ENCODE data around the gene FBXO5. TPM values are rescaled to one million over a fixed set of nuclear protein-coding genes. Genes with fewer than 3 reads are reported as not detected.

Gene FBXO5, protein sequence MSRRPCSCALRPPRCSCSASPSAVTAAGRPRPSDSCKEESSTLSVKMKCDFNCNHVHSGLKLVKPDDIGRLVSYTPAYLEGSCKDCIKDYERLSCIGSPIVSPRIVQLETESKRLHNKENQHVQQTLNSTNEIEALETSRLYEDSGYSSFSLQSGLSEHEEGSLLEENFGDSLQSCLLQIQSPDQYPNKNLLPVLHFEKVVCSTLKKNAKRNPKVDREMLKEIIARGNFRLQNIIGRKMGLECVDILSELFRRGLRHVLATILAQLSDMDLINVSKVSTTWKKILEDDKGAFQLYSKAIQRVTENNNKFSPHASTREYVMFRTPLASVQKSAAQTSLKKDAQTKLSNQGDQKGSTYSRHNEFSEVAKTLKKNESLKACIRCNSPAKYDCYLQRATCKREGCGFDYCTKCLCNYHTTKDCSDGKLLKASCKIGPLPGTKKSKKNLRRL
- total RNA-seq (2021) (40.5 to 47.4 TPM (median 42.3 TPM) in 3 replicates), Bru-seq, nascent RNA (percentile 99 among the genes with signal in this experiment)
- long read RNA-seq, experiment 1, transcript FBXO5-202 (5 exons, 2,221 nt): minor isoform, 29 of 219 reads
- long read RNA-seq, experiment 1, transcript FBXO5-201 (5 exons, 2,037 nt): major isoform, 173 of 219 reads
- long read RNA-seq, experiment 1, partial matches to known transcripts: 11 of 219 reads
- long read RNA-seq, experiment 1, other reads (novel, unspliced or antisense): 5 of 219 reads
- long read RNA-seq, experiment 2, transcript FBXO5-202 (5 exons, 2,221 nt): minor isoform, 6 of 52 reads
- long read RNA-seq, experiment 2, transcript FBXO5-201 (5 exons, 2,037 nt): major isoform, 24 of 52 reads
- long read RNA-seq, experiment 2, partial matches to known transcripts: 13 of 52 reads
- long read RNA-seq, experiment 2, other reads (novel, unspliced or antisense): 8 of 52 reads
- long read RNA-seq, experiment 3, transcript FBXO5-202 (5 exons, 2,221 nt): minor isoform, 31 of 73 reads
- long read RNA-seq, experiment 3, transcript FBXO5-201 (5 exons, 2,037 nt): major isoform, 37 of 73 reads
- long read RNA-seq, experiment 3, partial matches to known transcripts: 1 of 73 reads
- long read RNA-seq, experiment 3, other reads (novel, unspliced or antisense): 4 of 73 reads

DNA sequence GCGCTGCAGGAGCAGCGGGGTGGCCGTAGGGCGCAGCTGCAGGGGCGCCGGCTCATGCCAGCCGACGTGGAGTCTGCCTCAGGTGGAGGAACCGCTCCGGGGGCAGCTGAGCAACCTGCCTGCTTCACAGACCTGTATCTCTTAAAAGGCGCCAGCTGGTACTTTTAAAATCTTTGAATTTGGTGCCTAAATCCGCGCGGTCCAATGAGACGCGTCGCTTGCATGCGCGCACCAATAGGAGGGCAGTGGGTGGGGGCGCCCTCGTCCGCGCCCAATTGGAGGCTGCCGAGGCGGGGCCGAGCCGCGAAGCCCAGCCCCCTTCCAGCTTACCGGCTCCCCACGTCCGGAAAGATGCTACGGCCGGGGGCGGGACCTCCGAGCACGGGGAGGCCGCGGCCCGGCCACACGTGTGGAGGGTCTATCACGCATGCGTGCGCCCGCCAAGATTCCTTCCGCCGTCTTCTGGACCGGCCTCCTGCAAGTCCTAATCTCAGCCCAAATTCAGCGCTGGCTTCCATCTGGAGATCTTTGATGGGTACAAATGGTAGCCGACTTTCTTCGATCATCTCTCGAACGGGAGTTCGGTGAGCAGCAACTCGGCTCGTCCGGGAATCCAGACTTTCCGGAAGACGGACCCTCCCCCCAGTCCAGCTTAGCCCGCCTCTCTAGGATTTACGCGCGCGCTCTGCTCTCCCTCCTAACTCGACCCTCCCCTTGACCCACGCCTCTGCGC, at the start of gene FBXO5:
TSS of gene FBXO5 (minus strand) at position 138 of the 733 bp plus-strand sequence. CDS start at position 56, 82 bp downstream.
- H3K27ac Mint-ChIP-seq: peak within 1 kb of the TSS; percentile 100
- H3K36me3 Mint-ChIP-seq: peaks cover 25% of the 10 kb centered on the region
- peaks cover 40% of the 10 kb centered on the region for H3K4me1 Mint-ChIP-seq
- ChIA-PET POLR2A (interaction anchor here (0.8 to 1.6 kb wide), 5 partner anchors 13 to 197 kb away, joined by 3 to 16 read pairs (median 3); partner anchors contain the start of gene MTRF1L), CTCF (interaction anchor here (0.6 to 1.5 kb wide), 3 partner anchors 28 to 1512 kb away, joined by 3 to 5 read pairs (median 4); no protein-coding TSS in a partner anchor)
- peak within 1 kb of the TSS; percentile 96 for H3K4me3 Mint-ChIP-seq
- no peaks in the 10 kb centered on the region for H3K27me3 Mint-ChIP-seq (ENCODE audit: low read depth)
- no peaks in the 10 kb centered on the region for H3K9me3 Mint-ChIP-seq
- ATAC-seq (peak; percentile 92), DNase-seq (ENCODE audit: low spot score) (peak; percentile 97)
- TF ChIP-seq, protein P1, sequence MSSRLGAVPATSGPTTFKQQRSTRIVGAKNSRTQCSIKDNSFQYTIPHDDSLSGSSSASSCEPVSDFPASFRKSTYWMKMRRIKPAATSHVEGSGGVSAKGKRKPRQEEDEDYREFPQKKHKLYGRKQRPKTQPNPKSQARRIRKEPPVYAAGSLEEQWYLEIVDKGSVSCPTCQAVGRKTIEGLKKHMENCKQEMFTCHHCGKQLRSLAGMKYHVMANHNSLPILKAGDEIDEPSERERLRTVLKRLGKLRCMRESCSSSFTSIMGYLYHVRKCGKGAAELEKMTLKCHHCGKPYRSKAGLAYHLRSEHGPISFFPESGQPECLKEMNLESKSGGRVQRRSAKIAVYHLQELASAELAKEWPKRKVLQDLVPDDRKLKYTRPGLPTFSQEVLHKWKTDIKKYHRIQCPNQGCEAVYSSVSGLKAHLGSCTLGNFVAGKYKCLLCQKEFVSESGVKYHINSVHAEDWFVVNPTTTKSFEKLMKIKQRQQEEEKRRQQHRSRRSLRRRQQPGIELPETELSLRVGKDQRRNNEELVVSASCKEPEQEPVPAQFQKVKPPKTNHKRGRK (CRISPR knock-in tag; IDR thresholded peaks at IDR 0.05; ENCODE audit: borderline replicate concordance): no peak
- TF ChIP-seq SMAD3 (CRISPR knock-in tag; IDR thresholded peaks at IDR 0.05; ENCODE audit: borderline replicate concordance) (0 out of 2 replicates have a peak, but pooled peaks have one; percentile 17), JAZF1 (CRISPR knock-in tag; IDR thresholded peaks at IDR 0.05) (no peak), SMAD4 (CRISPR knock-in tag; IDR thresholded peaks at IDR 0.05) (no peak), ZNF423 (CRISPR knock-in tag; IDR thresholded peaks at IDR 0.05) (no peak), NFYB (CRISPR knock-in tag; conservative IDR thresholded peaks at IDR 0.05; ENCODE audit: low read depth) (peak; percentile 99), SP1 (CRISPR knock-in tag; conservative IDR thresholded peaks at IDR 0.05) (peak; percentile 77), KAT7 (CRISPR knock-in tag; IDR thresholded peaks at IDR 0.05; ENCODE audit: borderline replicate concordance) (peak; percentile 32; the same call in 1 of the 2 replicates), ZNF232 (CRISPR knock-in tag; IDR thresholded peaks at IDR 0.05) (peak; percentile 80; the same call in 1 of the 2 replicates), NR3C1 (CRISPR knock-in tag; conservative IDR thresholded peaks at IDR 0.05; ENCODE audit: low read depth) (no peak), MYBL2 (CRISPR knock-in tag; IDR thresholded peaks at IDR 0.05) (peak; percentile 99), EMX1 (CRISPR knock-in tag; IDR thresholded peaks at IDR 0.05) (peak; percentile 19; the same call in 1 of the 2 replicates), CREM (CRISPR knock-in tag; IDR thresholded peaks at IDR 0.05) (peak; percentile 41; the same call in 1 of the 2 replicates)
- TF ChIP-seq, protein P2, sequence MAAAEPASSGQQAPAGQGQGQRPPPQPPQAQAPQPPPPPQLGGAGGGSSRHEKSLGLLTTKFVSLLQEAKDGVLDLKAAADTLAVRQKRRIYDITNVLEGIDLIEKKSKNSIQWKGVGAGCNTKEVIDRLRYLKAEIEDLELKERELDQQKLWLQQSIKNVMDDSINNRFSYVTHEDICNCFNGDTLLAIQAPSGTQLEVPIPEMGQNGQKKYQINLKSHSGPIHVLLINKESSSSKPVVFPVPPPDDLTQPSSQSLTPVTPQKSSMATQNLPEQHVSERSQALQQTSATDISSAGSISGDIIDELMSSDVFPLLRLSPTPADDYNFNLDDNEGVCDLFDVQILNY (CRISPR knock-in tag; IDR thresholded peaks at IDR 0.05): peak; percentile 83
- TF ChIP-seq, protein P3, sequence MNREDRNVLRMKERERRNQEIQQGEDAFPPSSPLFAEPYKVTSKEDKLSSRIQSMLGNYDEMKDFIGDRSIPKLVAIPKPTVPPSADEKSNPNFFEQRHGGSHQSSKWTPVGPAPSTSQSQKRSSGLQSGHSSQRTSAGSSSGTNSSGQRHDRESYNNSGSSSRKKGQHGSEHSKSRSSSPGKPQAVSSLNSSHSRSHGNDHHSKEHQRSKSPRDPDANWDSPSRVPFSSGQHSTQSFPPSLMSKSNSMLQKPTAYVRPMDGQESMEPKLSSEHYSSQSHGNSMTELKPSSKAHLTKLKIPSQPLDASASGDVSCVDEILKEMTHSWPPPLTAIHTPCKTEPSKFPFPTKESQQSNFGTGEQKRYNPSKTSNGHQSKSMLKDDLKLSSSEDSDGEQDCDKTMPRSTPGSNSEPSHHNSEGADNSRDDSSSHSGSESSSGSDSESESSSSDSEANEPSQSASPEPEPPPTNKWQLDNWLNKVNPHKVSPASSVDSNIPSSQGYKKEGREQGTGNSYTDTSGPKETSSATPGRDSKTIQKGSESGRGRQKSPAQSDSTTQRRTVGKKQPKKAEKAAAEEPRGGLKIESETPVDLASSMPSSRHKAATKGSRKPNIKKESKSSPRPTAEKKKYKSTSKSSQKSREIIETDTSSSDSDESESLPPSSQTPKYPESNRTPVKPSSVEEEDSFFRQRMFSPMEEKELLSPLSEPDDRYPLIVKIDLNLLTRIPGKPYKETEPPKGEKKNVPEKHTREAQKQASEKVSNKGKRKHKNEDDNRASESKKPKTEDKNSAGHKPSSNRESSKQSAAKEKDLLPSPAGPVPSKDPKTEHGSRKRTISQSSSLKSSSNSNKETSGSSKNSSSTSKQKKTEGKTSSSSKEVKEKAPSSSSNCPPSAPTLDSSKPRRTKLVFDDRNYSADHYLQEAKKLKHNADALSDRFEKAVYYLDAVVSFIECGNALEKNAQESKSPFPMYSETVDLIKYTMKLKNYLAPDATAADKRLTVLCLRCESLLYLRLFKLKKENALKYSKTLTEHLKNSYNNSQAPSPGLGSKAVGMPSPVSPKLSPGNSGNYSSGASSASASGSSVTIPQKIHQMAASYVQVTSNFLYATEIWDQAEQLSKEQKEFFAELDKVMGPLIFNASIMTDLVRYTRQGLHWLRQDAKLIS (CRISPR knock-in tag; IDR thresholded peaks at IDR 0.05; ENCODE audit: borderline replicate concordance): peak; percentile 13; the same call in 1 of the 2 replicates
- TF ChIP-seq, protein P4, sequence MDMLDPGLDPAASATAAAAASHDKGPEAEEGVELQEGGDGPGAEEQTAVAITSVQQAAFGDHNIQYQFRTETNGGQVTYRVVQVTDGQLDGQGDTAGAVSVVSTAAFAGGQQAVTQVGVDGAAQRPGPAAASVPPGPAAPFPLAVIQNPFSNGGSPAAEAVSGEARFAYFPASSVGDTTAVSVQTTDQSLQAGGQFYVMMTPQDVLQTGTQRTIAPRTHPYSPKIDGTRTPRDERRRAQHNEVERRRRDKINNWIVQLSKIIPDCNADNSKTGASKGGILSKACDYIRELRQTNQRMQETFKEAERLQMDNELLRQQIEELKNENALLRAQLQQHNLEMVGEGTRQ (CRISPR knock-in tag; IDR thresholded peaks at IDR 0.05): no peak
- TF ChIP-seq, protein P5, sequence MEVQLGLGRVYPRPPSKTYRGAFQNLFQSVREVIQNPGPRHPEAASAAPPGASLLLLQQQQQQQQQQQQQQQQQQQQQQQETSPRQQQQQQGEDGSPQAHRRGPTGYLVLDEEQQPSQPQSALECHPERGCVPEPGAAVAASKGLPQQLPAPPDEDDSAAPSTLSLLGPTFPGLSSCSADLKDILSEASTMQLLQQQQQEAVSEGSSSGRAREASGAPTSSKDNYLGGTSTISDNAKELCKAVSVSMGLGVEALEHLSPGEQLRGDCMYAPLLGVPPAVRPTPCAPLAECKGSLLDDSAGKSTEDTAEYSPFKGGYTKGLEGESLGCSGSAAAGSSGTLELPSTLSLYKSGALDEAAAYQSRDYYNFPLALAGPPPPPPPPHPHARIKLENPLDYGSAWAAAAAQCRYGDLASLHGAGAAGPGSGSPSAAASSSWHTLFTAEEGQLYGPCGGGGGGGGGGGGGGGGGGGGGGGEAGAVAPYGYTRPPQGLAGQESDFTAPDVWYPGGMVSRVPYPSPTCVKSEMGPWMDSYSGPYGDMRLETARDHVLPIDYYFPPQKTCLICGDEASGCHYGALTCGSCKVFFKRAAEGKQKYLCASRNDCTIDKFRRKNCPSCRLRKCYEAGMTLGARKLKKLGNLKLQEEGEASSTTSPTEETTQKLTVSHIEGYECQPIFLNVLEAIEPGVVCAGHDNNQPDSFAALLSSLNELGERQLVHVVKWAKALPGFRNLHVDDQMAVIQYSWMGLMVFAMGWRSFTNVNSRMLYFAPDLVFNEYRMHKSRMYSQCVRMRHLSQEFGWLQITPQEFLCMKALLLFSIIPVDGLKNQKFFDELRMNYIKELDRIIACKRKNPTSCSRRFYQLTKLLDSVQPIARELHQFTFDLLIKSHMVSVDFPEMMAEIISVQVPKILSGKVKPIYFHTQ (CRISPR knock-in tag; IDR thresholded peaks at IDR 0.05): 0 out of 2 replicates have a peak, but pooled peaks have one; percentile 55
- TF ChIP-seq, protein P6, sequence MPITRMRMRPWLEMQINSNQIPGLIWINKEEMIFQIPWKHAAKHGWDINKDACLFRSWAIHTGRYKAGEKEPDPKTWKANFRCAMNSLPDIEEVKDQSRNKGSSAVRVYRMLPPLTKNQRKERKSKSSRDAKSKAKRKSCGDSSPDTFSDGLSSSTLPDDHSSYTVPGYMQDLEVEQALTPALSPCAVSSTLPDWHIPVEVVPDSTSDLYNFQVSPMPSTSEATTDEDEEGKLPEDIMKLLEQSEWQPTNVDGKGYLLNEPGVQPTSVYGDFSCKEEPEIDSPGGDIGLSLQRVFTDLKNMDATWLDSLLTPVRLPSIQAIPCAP (CRISPR knock-in tag; IDR thresholded peaks at IDR 0.05): no peak
- TF ChIP-seq, protein P7, sequence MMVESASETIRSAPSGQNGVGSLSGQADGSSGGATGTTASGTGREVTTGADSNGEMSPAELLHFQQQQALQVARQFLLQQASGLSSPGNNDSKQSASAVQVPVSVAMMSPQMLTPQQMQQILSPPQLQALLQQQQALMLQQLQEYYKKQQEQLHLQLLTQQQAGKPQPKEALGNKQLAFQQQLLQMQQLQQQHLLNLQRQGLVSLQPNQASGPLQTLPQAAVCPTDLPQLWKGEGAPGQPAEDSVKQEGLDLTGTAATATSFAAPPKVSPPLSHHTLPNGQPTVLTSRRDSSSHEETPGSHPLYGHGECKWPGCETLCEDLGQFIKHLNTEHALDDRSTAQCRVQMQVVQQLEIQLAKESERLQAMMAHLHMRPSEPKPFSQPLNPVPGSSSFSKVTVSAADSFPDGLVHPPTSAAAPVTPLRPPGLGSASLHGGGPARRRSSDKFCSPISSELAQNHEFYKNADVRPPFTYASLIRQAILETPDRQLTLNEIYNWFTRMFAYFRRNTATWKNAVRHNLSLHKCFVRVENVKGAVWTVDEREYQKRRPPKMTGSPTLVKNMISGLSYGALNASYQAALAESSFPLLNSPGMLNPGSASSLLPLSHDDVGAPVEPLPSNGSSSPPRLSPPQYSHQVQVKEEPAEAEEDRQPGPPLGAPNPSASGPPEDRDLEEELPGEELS (CRISPR knock-in tag; IDR thresholded peaks at IDR 0.05): peak; percentile 69; the same call in 1 of the 2 replicates

All from WTC11 (cell line).